Suprapubic skin (tissue), 3 donors: ENCODE results near the gene CEACAM16.

Experiments used
- POLR2A ChIP-seq, 2 donors: fragments of 450-650 bp; IDR thresholded peaks; one replicate each; pipeline ENCODE4 v1.6.1; 2017; ENCODE audit warnings: antibody characterized with exemption in 2 of 2, mild to moderate bottlenecking in 2 of 2, moderate library complexity in 2 of 2
- TF ChIP-seq, protein P1 (sequence below), 2 donors: fragments of 200-600 bp in 1 of 2; fragments of 450-650 bp in 1 of 2; sonication (generic) in 1 of 2; IDR thresholded peaks; one replicate each; pipeline ENCODE4 v1.5.1; 2016 to 2019; ENCODE audit warnings: antibody characterized with exemption in 2 of 2, mild to moderate bottlenecking in 1 of 2, moderate library complexity in 1 of 2

DNA sequence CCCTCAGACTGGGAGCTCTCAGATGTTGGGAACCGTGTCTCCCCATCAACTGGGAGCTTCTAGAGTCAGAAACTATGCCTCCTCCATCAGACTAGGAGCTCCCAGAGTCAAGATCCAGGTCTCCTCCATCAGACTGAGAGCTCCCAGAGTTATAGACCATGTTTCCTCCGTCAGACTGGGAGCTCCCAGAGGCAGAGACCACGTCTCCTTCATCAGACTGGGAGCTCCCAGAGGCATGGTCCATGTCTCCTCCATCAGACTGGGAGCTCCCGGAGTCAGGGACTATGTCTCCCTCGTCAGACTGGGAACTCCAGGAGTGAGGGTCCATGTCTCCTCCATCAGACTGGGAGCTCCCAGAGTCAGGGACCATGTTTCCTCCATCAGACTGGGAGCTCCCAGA, 10.0 kb downstream of the CEACAM16 start:
- TF ChIP-seq, protein P1, sequence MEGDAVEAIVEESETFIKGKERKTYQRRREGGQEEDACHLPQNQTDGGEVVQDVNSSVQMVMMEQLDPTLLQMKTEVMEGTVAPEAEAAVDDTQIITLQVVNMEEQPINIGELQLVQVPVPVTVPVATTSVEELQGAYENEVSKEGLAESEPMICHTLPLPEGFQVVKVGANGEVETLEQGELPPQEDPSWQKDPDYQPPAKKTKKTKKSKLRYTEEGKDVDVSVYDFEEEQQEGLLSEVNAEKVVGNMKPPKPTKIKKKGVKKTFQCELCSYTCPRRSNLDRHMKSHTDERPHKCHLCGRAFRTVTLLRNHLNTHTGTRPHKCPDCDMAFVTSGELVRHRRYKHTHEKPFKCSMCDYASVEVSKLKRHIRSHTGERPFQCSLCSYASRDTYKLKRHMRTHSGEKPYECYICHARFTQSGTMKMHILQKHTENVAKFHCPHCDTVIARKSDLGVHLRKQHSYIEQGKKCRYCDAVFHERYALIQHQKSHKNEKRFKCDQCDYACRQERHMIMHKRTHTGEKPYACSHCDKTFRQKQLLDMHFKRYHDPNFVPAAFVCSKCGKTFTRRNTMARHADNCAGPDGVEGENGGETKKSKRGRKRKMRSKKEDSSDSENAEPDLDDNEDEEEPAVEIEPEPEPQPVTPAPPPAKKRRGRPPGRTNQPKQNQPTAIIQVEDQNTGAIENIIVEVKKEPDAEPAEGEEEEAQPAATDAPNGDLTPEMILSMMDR (IDR thresholded peaks at IDR 0.05): no peak
- TF ChIP-seq POLR2A (IDR thresholded peaks at IDR 0.05): no peak
